Forelimb muscle (tissue), 1 donor: ENCODE measurements around the gene CNTN4. TPM values are rescaled to one million over a fixed set of nuclear protein-coding genes. Genes with fewer than 3 reads are reported as not detected.
A peak's percentile ranks its signal among the peaks of the same experiment; 100 is the strongest.

Source experiments
- DNase-seq: peaks from one replicate; pipeline ENCODE4 v3.0.0-alpha.2; 2013; ENCODE audit warnings: low read depth
- polyA plus RNA-seq: library from polyadenylated mRNA; unstranded; fragments of 120-200 nt; gene quantifications from one replicate; pipeline ENCODE4 v1.2.1, GENCODE V29; 2013; ENCODE audit not compliant: insufficient read length

CNTN4 gene
- polyA plus RNA-seq, 1 donor = 9.0 TPM

GRCh38 chr3:2153053-2153452 lies 54.4 kb downstream of the CNTN4 start:
- no peak for DNase-seq

DNA sequence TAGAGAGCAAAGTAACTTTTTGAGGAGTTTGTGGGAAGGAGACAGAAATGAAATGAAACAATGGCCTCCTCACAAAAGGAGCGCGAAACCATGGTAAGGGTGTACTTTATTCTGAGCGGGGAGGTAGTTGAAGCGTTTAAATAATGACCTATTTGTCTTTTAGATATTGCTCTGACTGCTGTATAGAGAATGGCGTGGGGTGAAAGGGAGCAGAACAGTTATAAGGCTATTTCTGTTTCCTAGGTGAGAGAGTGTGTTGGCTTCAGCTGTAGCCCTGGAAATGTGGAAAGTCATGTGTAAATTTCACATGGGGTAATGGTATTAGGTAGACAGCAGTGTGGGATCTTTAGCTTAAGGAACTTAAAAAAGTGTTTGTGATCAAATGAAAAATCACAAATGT lies 54.9 kb downstream of the CNTN4 start:
- DNase-seq = no peak

DNA sequence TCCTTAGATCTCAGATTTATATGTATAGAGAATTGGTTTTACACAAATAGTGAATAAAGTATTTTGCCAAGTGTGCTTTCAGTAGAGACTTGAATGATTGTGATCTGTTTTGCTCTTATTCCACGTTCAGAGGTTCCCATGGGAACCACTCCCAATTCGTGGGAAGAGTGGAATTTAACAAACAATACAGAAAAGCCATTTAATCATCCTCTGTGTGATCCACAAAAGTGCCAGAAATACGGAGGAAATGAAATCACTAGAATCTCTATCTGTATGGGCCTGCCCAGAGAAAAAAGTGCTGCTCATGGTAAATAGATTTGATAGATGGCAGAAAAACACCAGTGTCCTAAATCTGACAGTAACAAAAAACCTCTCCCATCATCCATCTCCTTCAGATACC lies 56.0 kb downstream of the CNTN4 start:
- peak; percentile 19 for DNase-seq

- DNase-seq = no peak
Measured at GRCh38 chr3:2156244-2156847, 57.7 kb downstream of the CNTN4 start.

GRCh38 chr3:2158828-2159227 lies 60.2 kb downstream of the CNTN4 start:
- DNase-seq = no peak

DNA sequence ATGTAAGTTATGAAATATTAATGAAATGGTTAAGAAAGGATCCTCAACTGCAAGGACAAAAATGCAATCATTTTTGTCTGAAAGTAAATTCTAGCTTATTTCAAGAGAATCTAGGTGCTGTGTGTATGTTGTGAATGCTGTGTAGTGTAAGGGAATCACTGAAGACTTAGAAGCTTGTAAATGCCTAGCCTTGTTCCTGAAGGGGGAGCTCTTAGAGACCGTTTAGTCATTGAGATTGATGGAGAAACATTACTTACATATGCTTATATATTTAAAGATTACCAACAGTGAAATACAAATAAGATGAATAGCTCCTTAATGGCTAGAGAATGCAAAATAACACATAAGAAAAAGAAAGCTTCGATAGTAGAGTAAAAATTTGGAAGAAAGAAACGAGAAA lies 67.9 kb downstream of the CNTN4 start:
- DNase-seq = no peak

- no peak for DNase-seq
Measured at GRCh38 chr3:2172561-2173171, 74.0 kb downstream of the CNTN4 start.

- DNase-seq = no peak
Measured at GRCh38 chr3:2180634-2181033, 82.0 kb downstream of the CNTN4 start.

GRCh38 chr3:2198776-2199279 lies 100.2 kb downstream of the CNTN4 start:
- no peak for DNase-seq

DNA sequence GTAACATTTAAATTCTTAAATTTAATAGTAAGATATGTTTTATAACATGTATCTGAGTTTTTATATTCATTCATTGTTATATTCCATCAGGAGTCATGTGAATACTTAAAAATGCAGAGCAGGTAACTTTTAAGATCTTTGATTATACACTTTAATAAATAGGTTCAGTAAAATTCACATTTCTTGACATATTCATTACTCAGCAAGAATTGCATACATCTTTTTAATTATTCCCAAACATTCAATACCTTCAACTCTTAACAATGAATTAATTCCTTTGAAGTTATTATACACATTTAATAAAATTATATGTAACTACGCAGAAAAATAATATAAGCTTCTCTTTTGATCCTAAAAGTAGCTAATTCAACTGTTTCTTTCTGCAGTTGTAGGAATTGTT lies 105.4 kb downstream of the CNTN4 start:
- DNase-seq = no peak

- DNase-seq = no peak
Measured at GRCh38 chr3:2205692-2206091, 107.0 kb downstream of the CNTN4 start.

DNA sequence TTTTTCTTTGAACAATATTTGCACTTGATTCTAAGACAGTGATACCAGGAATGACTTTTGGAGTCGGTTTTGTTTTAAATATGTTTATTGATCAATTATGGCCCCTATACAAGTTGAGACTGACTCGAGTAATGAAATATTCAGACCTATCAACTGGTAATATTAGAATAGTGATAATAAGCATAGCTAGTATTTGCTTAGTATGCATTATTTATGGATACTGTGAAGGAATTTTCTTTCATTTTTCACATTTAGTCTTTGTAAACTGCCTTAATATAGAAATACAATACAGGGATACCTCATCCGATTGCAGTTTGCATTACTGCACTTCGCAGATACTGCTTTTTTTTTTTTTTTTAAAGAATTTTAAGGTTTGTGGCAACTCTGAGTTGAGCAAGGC lies 107.9 kb downstream of the CNTN4 start:
- no peak for DNase-seq

DNA sequence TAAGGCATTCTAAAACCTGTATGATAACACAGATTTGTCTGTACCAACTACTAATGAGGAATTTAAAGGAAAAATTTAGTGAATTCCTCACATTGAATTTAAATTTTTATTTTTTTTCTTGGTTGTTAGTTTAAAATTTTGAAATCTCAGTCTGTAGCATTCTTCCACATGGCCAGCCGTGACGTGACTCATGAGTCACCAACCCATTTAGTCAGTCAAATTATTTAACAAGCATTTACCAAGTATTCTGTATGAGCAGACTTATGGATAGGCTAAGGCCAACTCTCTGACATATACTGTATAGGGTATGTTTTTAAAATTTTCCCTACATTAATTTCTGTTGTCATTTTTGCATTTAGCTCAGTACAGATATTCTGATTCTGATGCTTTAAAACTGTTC lies 112.9 kb downstream of the CNTN4 start:
- DNase-seq = no peak

- no peak for DNase-seq
Measured at GRCh38 chr3:2212206-2212605, 113.5 kb downstream of the CNTN4 start.

GRCh38 chr3:2218375-2218774 lies 119.7 kb downstream of the CNTN4 start:
- no peak for DNase-seq

GRCh38 chr3:2218816-2219215 lies 120.2 kb downstream of the CNTN4 start:
- no peak for DNase-seq

DNA sequence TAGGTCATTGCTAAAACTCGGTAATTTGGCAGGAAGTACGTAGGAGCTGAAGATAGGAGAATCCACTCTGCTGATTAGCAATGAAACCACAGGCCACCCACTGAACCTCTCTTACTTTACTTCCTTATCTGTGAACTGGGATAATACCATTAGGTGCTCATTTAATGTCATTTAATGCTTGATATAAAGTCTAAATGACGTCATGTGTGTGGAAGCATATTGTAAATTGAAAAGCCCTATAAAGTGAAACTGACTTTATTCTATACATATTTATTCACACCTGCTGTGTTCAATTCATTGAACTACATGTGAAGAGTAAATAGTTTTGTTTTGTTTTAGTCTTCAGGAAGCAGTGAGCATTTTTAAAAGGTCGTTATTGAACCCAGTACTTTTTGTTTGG lies 137.5 kb downstream of the CNTN4 start:
- DNase-seq = no peak

DNA sequence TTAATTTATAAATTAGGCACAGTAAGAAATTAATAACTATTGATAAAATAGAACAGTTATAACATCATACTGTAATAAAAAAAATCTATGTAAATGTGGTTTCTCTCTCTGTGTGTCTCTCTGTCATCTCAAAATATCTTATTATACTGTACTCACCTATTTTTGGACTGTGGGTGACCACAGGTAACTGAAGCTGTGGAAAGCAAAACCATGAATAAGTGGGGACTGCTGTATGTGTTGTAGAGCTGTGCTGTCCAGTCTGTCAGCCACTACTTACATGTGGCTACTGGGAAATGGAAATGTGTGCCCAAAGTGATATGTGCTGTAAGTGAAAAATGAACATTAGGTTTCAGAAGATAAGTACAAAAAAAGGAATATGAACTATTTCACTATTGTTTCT lies 145.5 kb downstream of the CNTN4 start:
- DNase-seq = no peak

GRCh38 chr3:2246873-2247648 lies 148.4 kb downstream of the CNTN4 start:
- DNase-seq = no peak

- no peak for DNase-seq
Measured at GRCh38 chr3:2247831-2248230, 149.2 kb downstream of the CNTN4 start.

DNA sequence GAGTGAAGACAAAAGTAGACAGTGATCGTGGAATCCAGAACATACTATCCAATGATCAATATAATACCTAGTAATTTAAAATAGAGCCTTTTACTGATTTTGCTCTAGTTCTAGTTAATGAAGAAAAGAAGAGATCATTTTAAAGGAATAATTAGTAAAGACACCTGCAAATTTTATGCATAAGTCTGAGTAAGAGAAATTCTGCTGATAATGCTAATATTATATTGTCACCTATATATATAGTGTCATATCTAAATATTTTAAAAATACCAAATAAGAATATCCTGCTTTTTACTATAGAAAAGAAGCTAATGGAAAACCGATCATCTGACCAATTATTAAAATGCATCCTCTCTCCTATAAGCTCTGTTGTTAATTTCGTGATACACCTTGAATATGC lies 152.1 kb downstream of the CNTN4 start:
- no peak for DNase-seq

DNA sequence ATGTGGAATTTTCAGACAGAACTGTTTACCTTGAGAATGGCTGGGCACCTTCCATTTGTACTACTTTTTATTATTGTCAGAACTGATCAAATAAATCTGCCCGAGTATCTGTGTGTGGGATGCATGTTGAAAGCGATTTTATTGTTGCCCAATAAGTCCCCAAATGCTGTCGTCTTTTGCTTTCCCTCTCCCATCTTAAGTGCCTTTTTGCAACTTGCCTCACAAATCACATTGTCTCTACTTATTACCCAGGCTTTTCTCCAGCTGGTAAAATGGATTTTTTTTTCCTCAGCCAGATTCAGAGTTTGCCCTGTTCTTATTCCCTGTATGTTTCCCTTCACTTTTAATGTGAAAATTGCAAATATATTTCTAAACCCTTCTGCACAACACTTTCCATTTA lies 163.1 kb downstream of the CNTN4 start:
- DNase-seq = no peak

DNA sequence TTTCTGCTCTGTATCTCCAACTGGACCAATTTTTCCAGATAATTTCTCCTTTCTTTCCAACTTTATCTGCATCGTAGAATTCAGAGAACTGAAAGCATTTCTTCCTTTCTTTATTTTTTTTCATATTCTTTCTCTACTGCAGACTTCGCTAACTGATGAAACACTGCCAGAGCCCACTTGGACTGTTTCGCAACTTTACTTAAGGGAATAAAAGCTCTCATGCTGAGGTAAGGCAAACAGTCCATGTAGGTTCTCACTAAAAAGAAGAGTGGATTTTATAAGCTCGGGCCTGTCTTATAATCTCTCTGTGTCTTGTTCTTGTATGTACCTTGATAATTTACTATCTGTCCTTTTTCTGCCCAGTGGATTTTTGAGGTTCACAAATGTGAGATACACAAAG lies 163.5 kb downstream of the CNTN4 start:
- peak; percentile 5 for DNase-seq
